NCI-H69 (cell line): ENCODE results near the gene KSR2.

ENCODE experiments used
- DNase-seq: peaks from one replicate; lab custom pipeline; 2025; lab: John Stamatoyannopoulos, UW

The KSR2 gene

DNA sequence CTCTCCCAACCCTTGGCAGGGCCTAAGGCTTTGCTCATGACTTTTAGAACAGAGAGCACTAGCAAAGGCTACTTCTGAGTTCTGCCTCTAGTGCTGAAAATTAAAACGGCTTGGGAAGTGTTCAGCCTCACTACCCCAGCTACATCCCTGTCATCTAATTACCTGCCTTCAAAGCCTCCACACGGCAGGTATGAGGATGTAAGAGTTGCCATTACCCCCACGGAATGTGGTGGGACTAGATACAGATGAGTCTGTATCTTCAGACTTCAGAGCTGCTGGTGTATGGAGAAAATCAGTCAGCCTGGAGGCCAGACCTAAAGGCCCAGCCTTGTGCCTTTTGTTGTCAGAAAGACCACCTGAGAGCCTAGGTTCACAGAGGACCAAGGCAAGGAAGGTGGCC lies 392.7 kb downstream of the KSR2 start:
- no peak for DNase-seq

DNA sequence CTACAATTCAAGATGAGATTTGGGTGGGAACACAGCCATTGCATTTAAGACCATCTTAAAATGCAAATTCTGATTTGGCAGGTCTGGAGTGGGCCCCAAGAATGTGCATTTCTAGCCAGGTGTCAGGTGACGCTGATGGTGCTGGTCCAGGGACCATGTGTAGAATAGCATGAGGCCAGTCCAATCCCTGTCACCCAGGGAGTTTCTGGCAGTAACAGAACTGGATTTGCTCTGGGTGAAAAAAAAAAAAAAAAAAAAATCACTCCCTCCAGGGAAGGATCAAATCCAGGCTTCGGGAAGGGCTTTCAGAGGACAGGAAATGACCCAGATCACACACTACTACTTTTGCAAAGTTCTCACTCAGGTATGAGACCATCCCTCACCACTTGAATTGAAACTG lies 394.1 kb downstream of the KSR2 start:
- DNase-seq: no peak

DNA sequence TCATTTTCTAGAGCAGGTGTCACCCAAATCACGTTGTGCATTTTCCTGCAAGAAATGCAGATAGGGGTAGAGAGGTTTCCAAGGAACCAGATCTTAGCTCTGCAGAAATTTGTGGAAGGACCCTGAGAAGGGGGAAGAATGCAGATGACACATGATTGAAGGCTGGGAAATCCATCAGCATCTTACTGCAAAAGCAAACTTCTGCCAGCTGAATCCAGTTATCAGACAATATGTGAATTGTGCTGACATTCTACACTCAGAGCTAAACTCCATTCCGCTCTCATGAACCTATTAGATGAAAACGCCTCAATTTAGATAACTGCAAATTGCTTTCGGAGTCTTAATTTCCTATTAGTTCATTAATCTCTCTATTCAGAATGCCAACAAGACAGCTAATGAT lies 396.0 kb downstream of the KSR2 start:
- no peak for DNase-seq

- DNase-seq: no peak
Measured at GRCh38 chr12:117571321-117571720, 397.5 kb downstream of the KSR2 start.

- DNase-seq: no peak
Measured at GRCh38 chr12:117570608-117571007, 398.2 kb downstream of the KSR2 start.

DNA sequence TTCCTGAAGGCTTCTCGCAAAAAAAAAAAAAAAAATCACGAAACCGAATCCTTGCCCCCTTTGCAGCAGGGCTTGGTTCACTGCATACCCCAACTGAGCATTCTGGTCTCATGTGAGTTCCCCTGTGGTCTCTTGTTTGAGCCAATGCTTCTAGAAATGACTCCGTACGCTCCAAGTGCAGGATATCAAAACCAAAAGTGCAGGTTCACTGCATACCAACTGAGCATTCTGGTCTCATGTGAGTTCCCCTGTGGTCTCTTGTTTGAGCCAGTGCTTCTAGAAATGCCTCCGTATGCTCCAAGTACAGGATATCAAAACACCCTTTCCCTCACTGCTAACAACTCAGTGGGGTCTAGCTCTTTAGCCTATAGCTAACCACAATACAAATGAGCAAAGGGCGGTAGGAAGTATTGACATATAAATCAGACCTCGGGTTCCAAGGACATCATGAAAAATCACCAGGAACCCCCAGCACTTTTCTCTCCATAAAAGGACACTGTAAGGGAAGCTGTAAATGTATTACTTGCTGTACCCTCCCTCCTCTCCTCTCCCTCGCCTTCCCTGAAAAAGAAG lies 401.1 kb downstream of the KSR2 start:
- DNase-seq: peak; percentile 83

- DNase-seq: peak; percentile 85
Measured at GRCh38 chr12:117564881-117565280, 403.9 kb downstream of the KSR2 start.

DNA sequence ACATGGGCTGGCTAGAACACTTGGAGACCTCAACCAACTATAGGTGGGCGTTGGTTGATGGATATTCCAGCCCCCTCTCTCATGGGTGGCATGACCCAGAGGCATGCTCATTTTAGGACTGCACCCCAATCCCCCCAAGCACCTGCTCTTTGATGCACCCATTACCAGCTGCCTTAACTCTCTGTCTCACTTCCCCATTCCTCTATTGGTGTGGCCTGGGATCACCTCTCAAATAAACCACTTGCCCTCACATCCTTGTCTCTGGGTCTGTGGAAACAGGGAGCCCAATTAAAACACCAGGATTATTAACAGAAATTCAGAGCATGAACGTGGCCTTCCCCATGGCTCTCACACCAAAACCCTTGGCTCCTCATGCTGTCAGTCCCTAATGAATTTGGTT lies 405.1 kb downstream of the KSR2 start:
- DNase-seq: no peak

GRCh38 chr12:117563007-117563406 lies 405.8 kb downstream of the KSR2 start:
- no peak for DNase-seq

DNA sequence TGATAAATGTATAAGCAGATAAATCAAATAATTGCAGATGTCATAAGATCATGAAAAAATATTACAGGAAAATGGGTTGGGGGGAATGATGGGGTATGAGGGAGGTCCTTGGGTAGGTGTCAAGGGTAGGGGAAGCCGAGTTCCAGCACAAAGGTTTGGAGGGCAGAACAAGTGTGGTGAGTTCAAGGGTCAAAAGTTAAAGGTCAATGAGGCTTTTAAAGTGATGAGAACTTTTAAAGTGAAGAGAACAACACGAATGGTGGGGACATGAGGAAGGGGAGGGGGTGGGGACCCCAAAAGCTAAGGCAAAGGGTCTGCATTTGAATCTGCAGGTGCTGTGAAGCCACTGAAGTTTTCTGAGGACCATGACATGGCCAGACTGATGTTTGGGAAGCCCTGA lies 406.8 kb downstream of the KSR2 start:
- no peak for DNase-seq

DNA sequence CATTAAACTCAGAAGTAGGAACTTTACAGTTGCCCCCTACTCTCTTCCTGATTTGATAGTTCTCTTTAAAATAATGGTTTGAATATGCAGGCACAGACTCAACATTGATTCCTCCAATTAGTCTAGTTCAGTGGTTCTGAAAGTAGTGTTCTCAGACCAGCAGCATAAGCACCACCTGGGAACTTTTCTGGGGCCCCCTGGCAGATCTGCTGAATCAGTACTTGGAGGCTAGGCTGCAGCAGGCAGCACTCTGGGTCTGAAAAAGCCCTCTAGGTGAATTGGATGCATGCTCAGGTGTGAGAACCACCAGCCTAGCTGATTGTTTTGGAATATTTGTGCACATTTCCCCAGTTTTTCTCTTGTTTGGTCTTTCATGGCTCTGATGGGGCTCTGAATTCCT lies 408.8 kb downstream of the KSR2 start:
- no peak for DNase-seq

- DNase-seq: no peak
Measured at GRCh38 chr12:117555889-117556288, 412.9 kb downstream of the KSR2 start.

DNA sequence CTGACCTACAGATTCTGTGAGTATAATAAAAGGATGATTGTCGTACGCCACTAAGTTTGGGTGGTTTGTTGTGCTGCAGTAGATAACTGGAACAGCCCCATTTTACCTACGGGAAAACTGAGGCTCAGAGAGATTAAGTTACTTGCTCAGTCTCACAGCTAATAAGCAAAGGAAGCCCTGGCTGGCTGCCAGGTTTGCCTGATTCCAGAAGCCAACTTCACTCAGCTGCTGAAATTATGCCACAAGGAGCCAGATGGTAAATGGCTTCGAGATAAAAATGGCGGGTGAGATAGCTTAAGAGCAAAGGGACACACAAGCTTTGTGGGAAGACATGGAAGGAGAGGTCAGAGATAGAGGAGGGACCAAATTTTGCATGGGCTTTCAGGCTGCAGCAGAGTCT lies 415.8 kb downstream of the KSR2 start:
- DNase-seq: peak; percentile 85

GRCh38 chr12:117551665-117552064 lies 417.1 kb downstream of the KSR2 start:
- DNase-seq: no peak

GRCh38 chr12:117547209-117547608 lies 421.6 kb downstream of the KSR2 start:
- no peak for DNase-seq

DNA sequence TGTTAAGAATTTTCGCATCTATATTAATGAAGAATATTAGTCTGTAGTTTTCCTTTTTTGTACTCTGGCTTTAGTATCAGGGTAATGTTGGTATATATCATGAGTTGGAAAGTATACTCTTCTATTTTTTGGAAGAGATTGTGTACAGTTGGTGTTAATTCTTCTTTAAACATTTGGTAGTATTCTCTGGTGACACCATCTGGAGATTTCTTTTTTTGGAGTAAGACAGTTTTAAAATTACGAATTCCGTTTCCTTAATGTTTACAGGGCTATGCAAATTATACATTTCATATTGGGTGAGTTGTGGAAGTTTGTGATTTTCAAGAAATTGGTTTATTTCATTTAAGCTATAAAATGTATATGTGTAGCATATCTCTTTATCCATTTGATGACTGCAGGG lies 423.6 kb downstream of the KSR2 start:
- no peak for DNase-seq

GRCh38 chr12:117540011-117540410 lies 428.8 kb downstream of the KSR2 start:
- no peak for DNase-seq

GRCh38 chr12:117538926-117539325 lies 429.9 kb downstream of the KSR2 start:
- no peak for DNase-seq

DNA sequence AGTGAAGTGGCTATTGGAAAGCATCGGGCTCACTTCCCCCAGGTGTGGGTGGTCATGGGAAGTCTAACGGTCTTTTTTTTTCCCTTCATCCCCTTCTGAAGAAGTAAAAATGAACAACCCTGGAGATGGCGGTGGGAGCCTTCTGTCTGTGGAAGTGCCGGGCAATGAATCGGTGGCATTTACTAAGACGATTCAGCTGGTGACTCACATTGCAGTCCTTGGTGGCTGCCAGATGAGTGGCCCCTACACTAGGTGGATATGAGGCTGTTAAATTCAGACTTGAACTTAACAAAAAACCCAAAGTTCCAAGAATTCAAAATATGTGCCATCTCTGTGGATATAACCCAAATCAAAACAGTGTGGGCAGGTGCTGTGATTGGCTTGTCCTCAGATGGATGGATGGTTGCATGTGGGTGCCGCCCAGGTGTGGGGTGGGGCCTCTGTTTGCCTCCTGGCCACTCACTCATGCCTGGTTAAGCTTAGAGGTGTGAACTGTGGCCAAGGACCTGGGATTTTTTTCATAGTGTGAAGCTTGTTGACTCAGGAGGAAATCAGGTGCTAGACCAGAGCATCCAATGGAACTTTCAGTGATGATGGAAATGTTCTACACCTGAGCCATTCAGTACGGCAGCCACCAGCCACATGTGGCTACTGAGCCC lies 430.6 kb downstream of the KSR2 start:
- no peak for DNase-seq

- no peak for DNase-seq
Measured at GRCh38 chr12:117533687-117534086, 435.1 kb downstream of the KSR2 start.

GRCh38 chr12:117530796-117531195 lies 438.0 kb downstream of the KSR2 start:
- no peak for DNase-seq

DNA sequence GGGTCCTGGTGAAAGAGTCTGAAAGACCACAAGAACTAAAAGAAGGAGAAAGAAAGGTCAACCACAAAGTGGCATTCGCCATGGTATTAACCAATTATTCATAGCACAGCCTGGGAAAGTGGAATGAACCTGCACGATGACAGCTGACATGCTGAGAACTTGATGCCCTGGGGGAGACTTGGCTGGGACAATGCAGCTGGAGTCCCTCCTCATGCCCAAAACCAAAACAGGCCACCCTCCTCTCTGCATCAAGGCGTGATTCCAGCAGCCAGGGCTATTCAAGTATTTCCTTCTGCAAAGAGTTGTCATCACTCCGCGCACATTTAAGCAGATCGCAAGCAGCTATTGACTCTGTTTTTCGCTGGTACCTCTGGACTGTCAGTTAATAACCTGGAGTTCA lies 440.3 kb downstream of the KSR2 start:
- no peak for DNase-seq

DNA sequence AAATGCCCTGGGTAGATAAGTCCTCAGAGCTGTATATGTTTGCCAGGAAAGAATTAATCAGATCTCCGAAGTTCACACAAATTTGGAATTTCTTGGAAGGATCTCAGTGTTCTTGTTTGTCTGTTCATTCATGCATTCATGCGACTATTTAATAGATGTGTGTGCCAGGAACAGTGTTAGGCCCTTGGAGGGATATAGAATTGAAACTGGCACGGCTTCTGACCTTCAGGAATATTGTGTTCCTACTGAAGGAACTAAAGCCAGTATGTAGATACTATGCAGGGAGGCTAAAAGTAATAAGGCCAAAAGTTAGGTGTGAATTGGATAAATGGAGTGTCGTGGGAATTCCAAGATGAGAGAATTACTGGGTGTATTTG lies 441.3 kb downstream of the KSR2 start:
- no peak for DNase-seq

- DNase-seq: no peak
Measured at GRCh38 chr12:117526757-117527478, 441.9 kb downstream of the KSR2 start.
